GM19043 (cell line): Measurements from ENCODE around the gene GMCL2.
A peak's percentile ranks its signal among the peaks of the same experiment; 100 is the strongest.
"Not testable (repeated sequence)": the region's sequence is repeated elsewhere in the genome, so short reads cannot be mapped to it uniquely, and the experiment has no call there.

ENCODE experiments used
- ATAC-seq: cut with Tn5 transposase; IDR thresholded peaks from one replicate; pipeline ENCODE4 v1.9.1; 2021; ENCODE audit warnings: low read depth; ENCODE audit not compliant: unreplicated experiment

GMCL2 gene

DNA sequence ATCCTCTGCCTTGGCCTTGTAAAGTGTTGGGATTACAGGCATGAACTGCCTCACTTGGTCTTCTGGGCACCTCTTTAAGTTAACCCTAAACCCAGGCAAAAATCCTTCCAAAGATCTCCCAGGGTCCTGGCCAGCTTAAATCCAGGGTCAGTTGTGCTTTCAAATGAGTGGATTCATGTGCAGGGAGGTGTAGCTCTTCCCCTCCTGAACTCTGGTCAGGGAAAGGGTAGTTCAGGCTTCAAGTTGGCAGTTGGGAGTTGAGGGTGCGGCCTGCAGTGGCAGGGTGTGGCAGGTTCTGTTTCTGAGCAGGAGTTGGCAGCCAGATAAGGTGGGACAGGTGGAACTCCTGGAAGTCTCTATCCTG is 20.7 kb upstream of the GMCL2 start:
- ATAC-seq, result no peak

DNA sequence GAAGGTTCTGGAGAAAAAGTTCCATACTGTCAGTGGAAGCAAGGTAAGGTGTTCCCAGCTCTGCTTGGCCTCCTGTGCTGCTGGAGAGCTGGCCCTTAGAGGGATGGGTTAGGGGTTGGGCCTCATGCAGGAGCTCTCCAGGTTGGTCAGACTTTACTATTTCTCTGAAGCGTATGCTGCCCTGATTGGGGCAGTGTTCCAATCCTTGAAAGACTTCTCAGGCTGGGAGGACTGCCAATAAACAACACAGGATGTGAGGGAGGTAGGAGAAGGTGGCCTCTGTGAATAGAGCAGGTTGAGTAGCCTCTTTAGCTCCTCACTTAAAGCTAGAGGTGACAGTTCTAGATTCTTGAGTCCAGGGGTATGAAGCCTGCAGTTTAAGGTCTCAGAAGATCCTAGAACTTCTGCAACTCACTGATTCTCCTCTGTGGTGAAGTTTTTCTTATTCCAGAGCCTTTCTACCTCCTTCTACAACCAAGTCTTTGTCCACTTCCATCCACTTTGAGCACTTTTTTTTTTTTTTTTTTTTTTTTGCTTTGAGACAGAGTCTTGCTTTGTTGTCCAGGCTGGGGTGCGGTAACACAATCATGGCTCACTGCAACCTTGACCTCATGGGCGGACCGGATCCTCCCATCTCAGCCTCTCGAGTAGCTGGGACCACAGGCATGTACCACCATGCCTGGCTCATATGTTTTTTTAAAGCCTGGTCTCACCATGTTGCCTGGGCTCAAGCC is 20.2 kb upstream of the GMCL2 start:
- no peak for ATAC-seq

DNA sequence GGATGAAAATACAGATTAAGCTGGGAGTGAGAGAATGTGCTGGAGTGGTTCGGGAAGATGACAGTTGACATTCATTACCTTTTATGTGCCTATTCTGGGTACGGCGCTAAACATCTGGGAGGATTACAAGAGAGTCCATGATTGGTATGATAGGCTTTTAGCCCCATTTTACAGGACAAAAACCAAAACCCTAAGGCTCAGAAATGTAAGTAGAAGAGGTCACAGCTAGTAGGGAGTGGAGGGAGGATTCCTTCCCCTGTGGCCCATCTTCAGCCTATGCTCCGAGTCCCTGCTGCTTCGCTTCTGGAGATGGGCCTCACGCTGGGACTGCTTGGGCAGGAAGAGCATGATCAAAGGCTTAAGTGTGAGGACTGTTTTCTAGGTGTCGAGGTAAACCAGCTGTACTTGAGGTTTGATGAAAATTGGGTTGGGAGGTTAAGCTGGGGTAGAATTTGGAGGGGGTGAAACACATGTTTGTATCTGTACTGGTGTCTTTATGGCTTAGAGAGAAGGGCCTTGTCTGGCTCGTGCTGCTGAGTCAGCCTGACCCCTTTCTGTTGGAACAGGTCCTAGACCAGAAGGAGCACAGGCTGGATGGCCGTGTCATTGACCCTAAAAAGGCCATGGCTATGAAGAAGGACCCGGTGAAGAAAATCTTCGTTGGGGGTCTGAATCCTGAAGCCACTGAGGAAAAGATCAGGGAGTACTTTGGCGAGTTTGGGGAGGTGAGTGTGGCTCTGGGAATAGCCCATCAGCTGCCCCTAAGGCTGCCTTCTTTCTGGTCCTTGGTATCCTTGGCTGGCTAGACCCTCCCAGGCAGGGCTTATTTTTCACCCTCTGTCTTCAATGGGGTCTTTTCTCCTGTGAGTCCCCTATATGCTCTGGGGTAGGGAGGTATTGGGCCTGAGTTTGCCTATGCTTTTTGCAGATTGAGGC is 19.3 kb upstream of the GMCL2 start:
- no peak for ATAC-seq

DNA sequence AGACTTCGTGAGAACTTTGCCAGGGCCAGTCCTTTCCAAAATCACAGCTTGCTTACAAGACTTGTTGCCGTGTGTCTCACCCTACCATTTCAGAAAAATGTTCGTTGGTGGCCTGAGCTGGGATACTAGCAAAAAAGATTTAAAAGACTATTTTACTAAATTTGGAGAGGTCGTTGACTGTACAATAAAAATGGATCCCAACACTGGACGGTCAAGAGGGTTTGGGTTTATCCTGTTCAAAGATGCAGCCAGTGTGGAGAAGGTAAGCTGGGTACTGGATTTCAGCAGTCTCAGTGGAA is 18.5 kb upstream of the GMCL2 start:
- no peak for ATAC-seq

DNA sequence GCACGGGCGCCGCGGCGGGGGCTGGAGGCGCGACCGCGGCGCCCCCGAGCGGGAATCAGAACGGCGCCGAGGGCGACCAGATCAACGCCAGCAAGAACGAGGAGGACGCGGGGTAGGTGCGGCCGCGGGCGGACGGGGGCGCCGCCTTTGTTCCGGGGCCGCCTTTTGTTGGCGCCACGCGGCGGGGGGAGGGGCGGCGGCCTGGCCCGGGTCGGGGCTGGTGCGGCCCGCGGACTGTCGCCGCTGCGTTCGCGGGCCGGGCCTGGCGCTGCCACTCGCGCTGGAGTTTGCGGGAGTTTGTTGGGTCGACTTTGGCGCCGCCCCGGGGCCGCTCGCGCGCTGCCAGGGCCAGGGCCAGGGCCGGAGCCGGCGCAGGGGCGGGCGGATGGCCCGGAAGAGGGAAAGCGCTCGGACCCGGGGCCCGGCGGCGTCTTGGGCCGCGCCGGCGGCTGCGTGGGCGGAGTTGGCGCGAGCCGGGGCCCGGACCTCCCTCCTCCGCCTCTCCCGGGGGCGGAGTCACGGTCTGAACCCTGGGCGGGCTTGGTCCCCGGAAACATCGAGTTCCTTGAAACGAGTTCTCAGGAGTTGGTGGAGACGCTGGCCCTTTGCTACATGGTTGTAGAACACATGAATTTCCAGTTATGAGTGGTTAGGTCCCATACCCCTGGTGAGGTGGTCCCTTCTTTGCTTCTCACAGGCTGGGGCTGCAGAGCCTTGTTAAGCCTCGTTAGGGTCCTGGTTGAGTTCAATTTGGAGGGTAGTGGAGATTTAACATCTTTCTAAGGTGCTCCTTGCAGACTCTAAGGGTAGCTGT is 18.0 kb upstream of the GMCL2 start:
- ATAC-seq, result peak; percentile 55

DNA sequence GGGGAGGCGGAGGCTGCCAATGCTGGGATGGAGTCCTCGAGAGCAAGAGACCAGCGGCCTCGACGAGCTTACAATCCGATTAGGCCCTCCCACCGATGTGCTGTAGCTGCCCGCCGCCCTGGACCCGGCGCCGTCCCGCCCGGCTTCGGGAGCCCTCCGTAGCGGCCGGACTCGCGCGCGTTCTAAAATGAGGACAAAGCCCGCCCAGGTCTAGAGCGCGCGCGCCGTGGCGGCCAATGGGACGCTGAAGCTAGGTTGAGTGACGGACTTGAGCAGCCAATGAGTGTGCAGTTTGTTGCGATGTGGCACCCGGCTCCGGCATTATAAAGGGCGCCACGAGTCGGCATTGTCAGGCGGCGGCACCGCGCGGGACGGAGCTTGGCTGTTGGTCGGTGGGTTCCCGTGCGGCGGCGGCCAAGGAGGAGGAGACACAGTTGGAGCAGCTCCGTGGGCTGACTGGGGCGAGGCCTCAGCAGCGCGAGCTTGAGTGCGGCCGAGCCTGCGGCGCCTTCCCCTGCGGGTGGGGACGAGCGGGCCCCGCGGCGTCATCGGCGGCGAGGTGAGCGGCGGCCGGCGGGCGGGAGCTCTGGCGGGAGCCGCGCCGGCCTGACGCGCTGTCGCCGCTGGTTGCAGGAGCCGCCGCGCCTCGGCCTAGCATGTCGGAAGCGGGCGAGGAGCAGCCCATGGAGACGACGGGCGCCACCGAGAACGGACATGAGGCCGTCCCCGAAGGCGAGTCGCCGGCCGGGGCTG is 17.2 kb upstream of the GMCL2 start, which contains the start of gene HNRNPAB:
TSS of gene HNRNPAB (plus strand) at position 352 of the 753 bp plus-strand sequence. CDS start at position 657, 305 bp downstream.
- peak; percentile 77 for ATAC-seq

DNA sequence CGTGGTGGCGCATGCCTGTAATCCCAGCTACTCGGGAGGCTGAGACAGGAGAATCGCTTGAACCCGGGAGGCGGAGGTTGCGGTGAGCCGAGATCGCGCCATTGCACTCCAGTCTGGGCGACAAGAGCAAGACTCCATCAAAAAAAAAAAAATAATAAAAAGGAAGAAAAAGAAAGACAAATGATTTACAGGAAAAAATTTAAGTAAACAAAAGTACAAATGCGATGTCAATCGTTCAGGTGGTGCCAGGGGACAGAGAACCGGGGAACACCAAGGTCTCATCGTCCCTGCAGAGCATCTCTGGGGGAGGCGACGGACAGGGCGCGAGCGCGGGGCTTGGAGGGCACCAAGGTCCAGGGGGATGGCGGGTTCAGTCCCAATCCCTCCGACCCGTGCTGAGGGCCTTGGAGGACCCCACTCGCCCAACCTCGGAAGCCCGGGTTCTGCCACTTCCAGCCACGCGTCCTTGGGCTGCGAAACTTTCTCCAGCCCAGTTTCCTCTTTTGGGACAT is 16.6 kb upstream of the GMCL2 start:
- no peak for ATAC-seq

DNA sequence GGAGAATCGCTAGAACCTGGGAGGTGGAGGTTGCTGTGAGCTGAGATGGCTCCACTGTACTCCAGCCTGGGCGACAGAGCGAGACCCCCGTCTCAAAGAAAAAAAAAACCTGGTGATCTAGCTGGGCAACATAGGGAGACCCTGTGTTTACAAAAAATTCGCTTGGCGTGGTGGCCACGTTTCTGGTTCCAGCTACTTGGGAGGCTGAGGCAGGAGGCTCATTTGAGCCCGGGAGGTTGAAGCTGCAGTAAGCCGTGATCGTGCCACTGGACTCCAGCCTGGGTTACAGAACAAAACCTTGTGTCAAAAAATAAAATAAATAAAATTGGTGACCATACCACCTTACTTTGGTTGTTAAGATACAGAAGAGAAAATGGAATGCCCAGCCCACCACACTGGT is 15.4 kb upstream of the GMCL2 start:
- no peak for ATAC-seq

DNA sequence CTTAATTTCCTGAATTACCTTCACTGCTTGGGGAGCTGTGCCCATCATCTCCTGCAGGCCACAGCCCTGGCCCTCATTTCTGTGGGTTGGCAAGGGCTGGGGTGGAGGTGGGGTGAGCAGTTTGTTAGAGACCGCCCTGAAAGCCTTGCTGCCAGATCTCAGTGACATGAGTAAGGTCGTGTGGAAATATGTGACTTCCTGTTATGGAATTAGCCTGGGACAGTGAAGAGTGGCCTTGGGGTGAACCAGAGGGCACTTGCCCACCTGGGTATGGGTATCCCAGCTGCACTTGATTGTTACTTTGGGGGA is 14.7 kb upstream of the GMCL2 start:
- ATAC-seq, result no peak

DNA sequence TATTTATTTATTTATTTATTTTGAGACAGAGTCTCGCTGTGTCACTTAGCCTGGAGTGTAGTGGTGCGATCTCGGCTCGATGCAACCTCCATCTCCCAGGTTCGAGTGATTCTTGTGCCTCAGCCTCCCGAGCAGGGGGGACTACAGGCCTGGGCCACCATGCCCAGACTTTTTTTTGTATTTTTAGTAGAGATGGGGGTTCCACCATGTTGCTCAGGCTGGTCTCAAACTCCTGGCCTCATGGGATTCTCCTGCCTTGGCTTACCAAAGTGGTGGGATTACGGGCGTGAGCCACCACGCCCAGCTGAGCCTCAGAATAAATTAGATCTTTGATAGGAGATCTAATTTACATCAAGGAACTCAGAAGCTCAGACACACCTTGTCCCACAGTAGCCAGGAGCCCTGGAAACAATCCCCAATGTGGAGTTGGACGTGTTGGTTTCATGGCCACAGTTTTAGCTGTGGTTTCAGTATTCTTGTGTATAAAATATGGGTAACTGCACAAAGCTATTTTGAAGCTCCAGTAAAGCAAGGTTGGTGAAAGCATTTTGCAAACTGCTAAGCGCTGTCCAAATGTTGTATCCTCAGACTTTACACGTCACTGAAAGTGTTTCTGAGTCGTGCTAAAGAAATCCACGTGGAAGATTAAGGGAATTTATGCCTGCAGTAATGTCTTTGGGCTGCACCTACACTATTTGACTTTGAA is 14.2 kb upstream of the GMCL2 start:
- ATAC-seq, result no peak

DNA sequence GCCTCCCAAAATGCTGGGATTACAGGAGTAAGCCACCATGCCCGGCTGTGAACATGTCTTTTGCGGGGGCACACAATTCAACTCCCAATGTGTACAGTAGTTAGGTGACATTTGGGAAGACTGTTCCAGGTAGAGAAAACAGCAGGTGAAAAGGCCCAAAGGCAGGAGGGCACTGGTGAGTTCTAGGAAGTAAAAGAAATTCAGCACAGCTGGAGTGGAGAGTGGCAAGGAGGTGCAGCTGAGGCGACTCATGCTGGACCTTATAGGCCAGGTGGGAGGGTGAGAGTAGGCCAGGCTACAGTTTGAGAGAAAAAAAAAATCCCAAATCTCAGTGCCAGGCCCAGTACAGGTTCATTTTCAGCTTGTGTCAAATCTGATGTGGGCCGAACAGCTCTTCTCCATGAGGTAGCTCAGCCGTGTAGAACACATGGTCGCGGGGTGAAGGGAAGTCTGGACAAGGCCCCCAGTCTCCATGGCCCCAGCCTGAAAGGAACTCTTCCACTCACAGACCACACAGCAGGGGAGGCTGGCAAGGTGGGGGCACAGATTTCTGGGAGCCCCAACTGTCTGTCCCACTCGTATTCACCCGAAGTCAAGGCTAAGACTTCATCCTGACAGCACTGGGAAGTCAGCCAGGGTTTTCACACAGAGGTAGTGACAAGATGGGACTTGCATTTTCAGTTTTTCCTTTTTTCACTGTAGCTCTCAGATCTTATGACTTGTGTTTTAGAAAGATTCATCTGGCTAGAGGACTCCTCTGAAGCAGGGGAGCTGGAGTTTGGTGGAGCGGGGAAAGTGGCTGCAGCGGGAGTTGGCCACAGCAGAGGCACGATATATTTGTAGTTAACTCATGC is 12.6 kb upstream of the GMCL2 start:
- ATAC-seq, result no peak

DNA sequence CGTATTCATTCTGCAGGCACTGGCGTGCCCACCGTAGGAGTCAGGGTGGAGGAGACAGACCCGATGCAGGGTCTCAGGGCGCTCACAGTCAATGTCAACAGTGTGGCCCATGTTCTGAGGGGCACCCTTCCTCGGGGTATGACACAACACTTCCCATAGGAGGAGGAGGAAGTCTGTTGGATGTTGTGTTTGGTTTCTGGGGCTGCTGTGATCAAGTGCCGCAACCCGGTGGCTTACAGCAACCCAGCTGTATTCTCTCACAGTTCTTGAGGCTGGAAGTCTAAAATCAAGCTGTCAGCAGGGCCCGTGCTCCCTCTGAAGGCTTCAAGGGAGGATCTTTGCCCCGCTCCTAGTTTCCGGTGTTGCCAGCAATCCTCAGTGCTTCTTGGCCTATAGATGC is 11.5 kb upstream of the GMCL2 start:
- ATAC-seq, result no peak

DNA sequence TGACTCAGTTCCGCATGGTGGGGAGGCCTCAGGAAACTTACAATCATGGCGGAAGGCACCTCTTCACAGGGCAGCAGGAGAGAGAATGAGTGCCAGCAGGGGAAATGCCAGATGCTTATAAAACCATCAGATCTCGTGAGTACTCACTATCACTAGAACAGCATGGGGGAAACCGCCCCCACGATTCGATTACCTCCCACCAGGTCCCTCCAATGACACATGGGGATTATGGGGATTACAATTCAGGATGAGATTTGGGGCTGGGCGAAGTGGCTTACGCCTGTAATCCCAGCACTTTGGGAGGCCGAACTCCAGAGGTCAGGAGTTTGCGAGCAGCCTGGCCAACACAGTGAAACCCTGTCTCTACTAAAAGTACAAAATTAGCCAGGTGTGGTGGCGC is 11.0 kb upstream of the GMCL2 start:
- ATAC-seq, result not testable (repeated sequence)

DNA sequence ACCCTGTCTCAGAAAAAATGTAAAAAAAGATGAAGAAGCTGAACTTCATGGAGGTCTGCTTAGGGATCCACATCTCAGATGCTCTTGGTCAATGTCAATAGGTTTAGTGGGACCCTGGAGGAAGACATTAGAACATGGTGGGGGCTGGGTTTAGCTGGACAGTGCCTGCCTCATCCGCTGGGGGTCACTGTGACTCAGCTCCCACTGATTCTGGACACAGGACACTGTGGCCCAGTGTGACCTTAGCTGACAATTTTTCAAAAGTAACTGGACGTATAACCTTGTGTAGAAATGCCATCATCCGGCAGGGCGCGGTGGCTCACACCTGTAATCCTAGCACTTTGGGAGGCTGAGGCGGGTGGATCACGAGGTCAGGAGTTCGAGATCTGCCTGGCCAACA is 9.8 kb upstream of the GMCL2 start:
- no peak for ATAC-seq

DNA sequence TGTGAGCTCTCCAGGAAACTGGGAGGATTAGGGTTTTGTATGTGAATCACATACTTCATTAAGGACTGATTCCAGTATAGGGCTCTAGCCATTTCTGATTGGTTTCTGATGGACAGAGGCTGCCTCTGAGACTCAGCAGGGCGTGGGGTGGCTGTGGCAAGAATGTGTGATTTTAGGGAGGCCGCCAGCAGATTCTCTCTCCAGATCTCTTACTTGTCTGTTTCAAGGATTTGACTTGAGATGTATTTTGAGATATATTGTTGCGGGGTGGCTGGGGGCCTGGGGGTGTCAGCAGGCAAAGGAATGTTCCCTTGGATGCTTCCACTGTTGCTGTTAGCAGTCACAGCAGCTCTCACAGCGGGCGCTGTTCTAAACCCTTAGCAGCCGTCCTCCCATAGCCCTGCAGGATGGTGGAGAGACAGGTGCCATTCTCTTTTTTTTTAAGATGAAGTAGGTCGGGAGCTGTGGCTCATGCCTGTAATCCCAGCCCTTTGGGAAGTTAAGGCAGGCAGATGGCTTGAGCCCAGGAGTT is 9.2 kb upstream of the GMCL2 start:
- no peak for ATAC-seq

DNA sequence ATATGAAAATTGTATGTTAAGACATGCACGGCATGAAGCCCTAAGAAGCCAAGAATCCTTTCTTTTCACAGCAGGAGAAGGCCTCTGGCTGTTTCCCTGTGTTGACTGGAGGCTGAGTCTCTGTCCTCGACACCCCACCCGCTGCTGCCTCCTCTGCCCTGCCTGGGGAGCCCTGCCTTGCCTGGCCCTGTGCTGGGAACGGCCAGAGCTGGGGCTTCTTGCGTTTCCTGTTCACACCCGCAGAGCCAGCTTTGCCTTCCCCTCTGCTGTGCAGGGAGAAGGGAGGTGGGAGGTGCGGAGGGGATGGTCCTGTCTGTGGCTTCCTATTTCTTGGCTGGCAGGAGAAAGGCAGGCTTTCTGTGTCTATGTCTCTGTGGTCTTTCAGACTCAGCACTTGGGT is 6.9 kb upstream of the GMCL2 start:
- no peak for ATAC-seq

DNA sequence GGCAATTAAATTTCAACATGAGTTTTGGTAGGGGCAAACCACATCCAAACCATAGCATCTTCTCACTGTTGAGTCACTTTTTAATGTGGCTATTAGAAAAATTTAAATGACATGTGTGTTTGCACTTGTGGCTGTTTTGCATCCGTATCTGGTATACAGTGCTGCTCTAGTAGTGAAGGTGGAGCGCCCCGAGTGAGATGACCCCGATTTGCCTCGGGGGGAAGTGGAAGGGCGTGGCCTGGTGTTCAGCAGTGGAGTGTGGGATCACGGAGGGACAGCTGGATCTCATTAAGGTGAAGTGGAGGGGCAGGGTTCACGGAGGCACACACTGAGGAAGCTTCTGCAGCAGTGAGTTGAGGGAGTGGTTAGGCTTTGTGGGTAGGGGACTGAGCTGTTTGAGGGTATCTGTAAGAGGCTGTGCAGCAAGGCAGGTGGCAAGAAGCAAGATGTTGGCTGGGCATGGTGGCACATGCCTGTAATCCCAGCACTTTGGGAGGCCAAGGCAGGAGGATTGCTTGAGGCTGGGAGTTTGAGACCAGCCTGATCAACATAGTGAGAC is 6.2 kb upstream of the GMCL2 start:
- ATAC-seq, result no peak

DNA sequence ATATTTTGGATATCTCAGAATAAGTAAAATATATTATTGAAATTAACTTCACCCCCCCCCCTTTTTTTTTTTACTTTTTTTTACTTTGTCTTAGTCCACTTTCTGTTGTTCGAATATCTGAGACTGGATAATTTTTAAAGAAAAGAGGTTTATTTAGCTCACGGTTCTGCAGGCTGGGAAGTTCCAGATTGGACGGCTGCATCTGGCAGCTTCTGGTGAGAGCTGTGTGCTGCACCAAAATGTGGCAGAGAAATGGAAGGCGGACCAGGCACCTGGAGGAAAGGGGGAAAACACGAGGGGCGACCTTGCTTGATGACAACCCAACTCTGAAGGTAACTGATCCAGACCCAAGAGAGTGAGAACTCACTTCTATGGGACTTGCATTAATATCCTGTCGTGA is 5.6 kb upstream of the GMCL2 start:
- no peak for ATAC-seq
